ENCODE results near the gene ULK4.

Gene ULK4

DNA sequence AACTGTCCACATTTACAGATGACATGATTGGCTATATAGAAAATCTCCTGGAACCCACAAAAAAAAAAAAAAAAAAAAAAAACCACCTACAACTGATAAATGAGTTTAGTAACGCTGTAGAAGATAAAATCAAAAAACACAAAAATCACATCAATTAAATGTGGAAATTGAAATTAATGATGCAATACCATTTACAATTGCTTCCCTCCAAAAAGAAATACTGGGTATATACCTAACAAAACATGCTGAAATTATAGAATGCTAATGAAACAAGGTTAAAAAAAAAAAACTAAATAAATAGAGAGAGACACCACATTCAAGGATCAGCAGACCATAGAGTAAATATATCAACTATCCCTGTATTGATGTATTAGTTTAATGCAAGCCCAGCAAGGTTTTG lies 215.7 kb downstream of the ULK4 start:
- no peak for DNase-seq (ENCODE audit: low spot score)
- TF ChIP-seq CTCF (IDR thresholded peaks at IDR 0.05; ENCODE audit: extremely low read depth, missing control alignments), result no peak

DNA sequence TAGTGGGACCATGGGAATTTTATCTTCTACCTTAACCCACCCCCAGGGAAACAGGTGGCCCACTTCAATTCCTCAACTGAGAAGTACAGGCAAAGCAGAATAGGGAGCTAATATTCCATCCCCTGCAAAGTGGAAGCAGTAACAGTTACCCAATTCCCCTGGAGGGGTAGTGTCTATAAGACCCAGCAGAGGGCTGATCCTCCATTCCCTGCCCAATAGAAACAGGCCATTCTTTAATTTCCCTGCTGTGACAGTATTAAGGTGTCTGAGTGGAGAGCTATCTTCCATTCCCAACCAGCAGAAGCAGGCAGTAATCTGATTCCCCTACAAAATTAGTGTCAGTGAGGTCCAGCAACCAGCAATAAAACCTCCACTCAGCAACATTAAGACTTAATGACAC lies 219.8 kb downstream of the ULK4 start:
- no peak for DNase-seq (ENCODE audit: low spot score)
- no peak for TF ChIP-seq CTCF (IDR thresholded peaks at IDR 0.05; ENCODE audit: extremely low read depth, missing control alignments)

GRCh38 chr3:41740374-41740886 lies 221.5 kb downstream of the ULK4 start:
- no peak for DNase-seq (ENCODE audit: low spot score)
- no peak for TF ChIP-seq CTCF (IDR thresholded peaks at IDR 0.05; ENCODE audit: extremely low read depth, missing control alignments)

- no peak for DNase-seq (ENCODE audit: low spot score)
- TF ChIP-seq CTCF (IDR thresholded peaks at IDR 0.05; ENCODE audit: extremely low read depth, missing control alignments), result no peak
Observed at GRCh38 chr3:41726891-41727290, 235.0 kb downstream of the ULK4 start.

GRCh38 chr3:41717641-41718040 lies 244.3 kb downstream of the ULK4 start:
- no peak for DNase-seq (ENCODE audit: low spot score)

GRCh38 chr3:41716471-41716870 lies 245.4 kb downstream of the ULK4 start:
- DNase-seq (ENCODE audit: low spot score), result no peak
- no peak for TF ChIP-seq CTCF (IDR thresholded peaks at IDR 0.05; ENCODE audit: extremely low read depth, missing control alignments)

More at GRCh38 chr3:41717641-41718040, 244.3 kb downstream of the ULK4 start:
- no peak for TF ChIP-seq CTCF (IDR thresholded peaks at IDR 0.05; ENCODE audit: extremely low read depth, missing control alignments)

- DNase-seq (ENCODE audit: low spot score), result no peak
- TF ChIP-seq CTCF (IDR thresholded peaks at IDR 0.05; ENCODE audit: extremely low read depth, missing control alignments), result no peak
Observed at GRCh38 chr3:41715376-41715775, 246.5 kb downstream of the ULK4 start.

All from GM20000 (cell line).